Stimulated activated CD8-positive, alpha-beta memory T cell treated with anti-CD3 and anti-CD28 coated beads, Interleukin-15, amount 100 ng/mL, for 1 hour (primary cell): ENCODE results near the gene RAB39B.
"Not testable (repeated sequence)": the region's sequence is repeated elsewhere in the genome, so short reads cannot be mapped to it uniquely, and the experiment has no call there.

Experiments
- DNase-seq: peaks from one replicate; pipeline ENCODE4 v3.0.0-alpha.2; 2020; ENCODE audit warnings: low read depth

RAB39B gene, protein sequence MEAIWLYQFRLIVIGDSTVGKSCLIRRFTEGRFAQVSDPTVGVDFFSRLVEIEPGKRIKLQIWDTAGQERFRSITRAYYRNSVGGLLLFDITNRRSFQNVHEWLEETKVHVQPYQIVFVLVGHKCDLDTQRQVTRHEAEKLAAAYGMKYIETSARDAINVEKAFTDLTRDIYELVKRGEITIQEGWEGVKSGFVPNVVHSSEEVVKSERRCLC

GRCh38 chrX:155263854-155264628 is at the start of gene RAB39B:
Gene RAB39B, minus strand, starts transcription at chrX:155264491. Its CDS starts 203 bp downstream, at chrX:155264288.
- DNase-seq = peak; percentile 42

DNA sequence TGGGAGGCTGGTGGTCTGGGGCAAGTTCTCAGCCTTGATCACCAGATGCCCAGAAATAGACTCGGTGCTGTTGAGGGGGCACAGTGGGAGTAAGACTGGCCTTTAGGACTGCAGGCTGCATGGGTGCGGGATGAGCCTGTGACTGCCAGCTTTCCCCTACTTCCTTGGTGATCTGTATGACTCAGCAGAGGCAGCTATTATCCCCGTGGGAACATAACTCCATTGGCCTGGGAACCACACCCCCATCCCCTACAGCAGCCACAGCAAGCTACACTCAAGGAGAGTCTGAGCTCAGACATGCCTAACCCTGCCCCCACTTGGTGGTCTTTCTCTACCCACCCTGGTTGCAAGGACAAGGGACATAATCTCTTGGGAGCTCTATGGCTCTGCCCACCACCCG is 49.5 kb upstream of the RAB39B start:
- DNase-seq = no peak

DNA sequence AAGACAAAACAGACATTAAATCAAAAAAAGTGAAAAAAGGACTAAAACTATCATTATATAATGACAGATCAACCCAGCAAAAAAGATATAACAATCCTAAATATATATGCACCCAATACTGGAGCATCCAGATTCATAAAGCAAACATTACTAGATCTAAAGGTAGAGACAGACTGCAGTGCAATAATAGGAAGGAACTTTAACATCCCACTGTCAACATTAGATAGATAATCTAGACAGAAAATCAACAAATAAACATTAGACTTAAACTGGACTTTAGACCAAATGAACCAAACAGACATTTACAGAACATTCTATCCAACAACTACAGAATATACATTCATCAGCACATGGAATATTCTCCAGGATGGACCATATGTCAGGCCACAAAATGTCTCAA is 29.5 kb upstream of the RAB39B start:
- DNase-seq = no peak

DNA sequence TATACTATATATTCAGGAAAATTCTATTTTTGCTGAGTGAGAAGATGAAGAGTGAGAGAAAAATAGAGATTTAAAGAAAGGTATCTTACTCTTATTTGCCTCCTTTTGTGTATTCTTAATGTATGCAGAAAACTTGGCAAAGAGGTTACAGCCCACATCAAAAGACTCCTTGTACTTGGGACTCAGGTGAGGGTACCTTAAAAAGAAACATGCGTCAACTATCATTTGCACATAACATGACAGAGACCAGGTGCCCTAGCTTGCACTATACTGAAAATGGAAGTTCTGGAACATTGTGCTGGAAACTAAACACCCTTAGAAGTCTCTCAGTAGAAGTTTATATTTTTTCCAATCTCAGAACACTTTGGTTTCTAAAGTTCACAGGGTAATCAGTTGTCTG is 15.6 kb upstream of the RAB39B start:
- DNase-seq = no peak

GRCh38 chrX:155270969-155271368 is 6.7 kb upstream of the RAB39B start:
- DNase-seq = no peak

DNA sequence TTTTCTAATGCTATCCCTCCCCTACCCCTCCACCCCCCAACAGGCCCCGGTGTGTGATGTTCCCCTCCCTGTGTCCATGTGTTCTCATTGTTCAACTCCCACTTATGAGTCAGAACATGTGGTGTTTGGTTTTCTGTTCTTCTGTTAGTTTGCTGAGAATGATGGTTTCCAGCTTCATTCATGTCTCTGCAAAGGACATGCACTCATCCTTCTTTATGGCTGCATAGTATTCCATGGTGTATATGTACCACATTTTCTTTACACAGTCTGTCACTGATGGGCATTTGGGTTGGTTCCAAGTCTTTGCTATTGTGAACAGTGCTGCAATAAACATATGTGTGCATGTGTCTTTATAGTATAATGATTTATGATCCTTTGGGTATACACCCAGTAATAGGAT is 3.7 kb upstream of the RAB39B start:
- not testable (repeated sequence) for DNase-seq

DNA sequence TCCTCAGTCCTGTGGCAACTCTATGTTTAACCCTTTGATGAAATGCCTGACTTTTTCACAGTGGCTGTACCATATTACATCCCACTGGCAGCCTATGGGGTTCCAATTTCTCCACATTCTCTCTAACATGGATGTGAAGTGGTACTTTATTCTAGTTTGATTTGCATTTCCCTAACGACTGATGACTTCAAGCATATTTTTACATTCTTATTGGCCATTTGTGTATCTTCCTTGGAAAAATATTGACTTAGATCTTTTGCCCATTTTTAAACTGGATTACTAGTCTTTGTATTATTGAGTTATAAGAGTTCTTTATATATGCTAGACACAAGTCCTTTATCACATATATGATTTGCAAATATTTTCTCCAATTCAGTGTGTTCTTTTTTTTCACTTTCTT is 2.1 kb upstream of the RAB39B start:
- no peak for DNase-seq

GRCh38 chrX:155262970-155263754 is 1.1 kb downstream of the RAB39B start:
- no peak for DNase-seq

DNA sequence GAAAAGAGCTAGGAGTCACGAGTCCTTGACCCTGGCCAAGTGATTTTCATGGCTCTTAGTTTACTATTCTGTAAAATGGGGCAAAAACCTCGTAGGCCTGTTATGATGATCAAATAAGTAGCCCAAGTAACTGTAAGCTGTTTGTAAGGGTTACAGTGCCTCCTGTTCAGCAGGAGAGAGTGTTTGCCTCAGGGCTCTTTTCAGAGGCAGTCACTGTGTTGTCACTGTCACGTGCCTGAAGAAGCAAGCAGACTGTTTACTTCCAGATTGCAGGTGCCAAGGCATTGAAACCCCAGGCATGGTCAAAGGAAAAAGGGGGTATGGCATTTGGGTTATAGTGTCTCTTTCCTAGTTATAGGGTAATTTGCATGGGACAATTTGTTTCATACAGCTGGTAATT is 4.5 kb downstream of the RAB39B start:
- no peak for DNase-seq

DNA sequence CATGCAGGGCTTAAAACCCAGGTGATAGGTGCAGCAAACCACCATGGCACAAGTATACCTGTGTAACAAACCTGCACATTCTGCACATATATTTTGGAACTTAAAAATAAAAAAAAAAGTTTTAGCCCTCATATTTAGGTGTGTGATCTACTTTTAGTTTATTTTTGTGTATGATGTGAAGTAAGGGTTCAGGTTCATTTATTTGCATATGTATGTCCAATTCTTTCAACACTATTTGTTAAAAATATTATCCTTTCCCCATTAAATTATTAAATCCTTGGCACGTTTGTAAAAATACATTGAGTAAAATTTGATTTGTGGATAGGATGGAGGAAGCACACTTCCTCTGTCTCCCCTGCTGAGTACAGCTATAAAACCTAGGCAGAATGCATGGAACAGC is 12.9 kb downstream of the RAB39B start:
- DNase-seq = no peak

DNA sequence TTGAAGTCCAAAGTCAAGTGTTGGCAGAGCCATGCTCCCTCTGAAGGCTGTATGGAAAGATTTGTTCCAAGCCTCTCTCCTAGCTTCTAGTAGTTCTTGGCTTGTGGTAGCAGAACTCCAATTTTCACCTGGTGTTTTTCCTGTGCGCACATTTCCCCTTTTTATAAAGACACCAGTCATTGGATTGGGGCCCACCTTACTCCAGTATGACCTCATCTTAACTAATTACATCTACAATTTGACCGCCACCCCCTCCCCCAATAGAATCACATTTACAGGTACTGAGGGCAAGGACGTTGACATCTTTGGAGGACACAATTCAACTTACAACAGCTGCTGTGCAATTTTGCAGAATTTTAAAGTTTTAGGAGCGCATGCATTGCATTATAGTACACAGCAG is 16.8 kb downstream of the RAB39B start:
- no peak for DNase-seq

DNA sequence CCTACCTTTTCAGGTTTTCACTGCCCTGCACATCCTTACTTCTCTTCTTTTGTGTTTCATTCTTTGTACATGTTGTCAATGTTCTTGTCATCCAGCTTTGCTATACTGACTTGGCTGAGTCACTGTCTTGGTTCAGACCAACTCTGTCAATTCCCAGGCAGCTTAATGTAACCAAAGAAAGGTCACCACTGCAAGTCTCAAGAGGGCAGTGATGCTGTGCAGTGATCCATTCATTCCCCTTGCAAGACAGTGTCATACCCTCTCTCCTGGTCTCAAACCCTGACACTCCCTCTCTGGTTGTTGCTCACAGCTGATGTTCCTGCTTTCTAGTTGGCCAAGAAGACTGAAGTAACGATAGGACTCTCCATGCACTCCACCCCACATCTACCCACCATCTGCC is 17.5 kb downstream of the RAB39B start:
- DNase-seq = no peak

- no peak for DNase-seq
Observed at GRCh38 chrX:155242300-155242699, 22.0 kb downstream of the RAB39B start.

DNA sequence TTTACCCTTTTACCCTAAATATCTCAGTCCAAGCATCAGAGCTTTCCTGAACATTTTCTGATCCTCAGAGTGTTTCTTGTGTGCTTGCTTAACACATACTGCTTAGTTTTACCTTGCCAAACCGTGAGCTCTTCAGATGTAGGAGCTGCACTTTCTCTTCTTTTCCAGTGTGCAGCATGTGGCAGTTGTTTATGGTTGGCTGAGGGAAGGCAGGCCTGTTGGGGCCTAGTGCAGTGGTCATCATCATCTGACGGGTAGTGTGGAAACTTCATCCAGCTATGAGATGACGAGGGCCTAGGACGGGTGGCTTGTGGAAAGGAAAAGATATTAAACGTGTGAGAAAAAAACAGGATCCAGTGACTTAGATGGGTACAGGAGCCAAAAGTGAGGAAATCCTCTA is 26.6 kb downstream of the RAB39B start:
- no peak for DNase-seq

- DNase-seq = no peak
Observed at GRCh38 chrX:155235891-155236290, 28.4 kb downstream of the RAB39B start.

DNA sequence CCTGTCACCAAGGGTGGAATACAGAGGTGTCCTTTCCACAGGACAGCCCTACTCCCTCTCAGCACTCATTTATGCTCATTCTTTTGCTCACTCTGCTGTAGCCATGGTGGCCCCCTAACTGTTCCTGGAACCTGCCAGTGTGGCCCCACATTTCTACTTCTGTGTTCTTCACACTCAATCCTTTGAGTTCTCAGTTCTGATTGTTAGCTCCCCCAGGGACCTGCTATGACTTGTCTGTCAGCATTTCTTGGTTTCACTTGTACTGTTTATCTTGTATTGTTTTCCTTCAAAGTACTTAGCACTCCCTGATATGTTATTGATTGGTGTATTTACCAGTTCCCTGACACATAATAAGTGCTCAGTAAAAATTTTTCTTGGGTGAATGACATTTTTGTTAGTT is 33.1 kb downstream of the RAB39B start:
- no peak for DNase-seq

DNA sequence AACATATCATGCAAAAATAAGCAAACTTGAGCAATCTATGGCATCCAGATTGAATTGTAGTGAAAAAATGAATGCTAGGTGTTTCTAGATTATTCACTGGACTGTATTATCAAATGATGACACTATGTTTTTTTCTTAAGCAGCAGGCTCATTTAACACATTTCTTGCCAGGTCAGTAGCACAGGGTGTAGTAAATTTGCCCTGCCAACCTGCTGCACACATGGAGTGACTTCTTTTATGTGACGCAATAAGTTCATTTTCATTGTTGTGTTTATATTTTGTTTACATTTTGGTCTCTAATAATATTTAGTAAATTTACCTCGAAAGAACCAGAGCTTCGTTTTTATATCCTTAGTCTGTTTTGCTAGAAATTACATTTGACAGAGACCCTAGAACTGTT is 38.5 kb downstream of the RAB39B start:
- no peak for DNase-seq

- DNase-seq = not testable (repeated sequence)
Observed at GRCh38 chrX:155223746-155224145, 40.5 kb downstream of the RAB39B start.

DNA sequence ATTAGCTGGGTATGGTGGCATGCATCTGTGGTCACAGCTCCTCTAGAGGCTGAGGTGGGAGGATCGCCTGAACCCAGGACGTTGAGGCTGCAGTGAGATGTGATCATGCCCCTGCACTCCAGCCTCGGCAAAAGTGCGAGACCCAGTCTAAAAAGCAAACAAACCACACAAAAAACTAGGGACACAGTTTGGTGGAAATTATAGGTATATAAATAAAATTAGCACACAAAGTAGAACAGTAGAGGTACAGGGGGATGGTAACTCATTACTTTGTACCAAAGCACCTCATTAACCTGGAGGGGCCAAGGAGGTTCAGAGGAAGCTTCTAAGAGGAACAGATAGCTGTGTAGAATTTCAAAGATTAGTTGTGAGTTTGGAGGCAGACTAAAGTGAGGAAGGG is 42.9 kb downstream of the RAB39B start:
- no peak for DNase-seq

DNA sequence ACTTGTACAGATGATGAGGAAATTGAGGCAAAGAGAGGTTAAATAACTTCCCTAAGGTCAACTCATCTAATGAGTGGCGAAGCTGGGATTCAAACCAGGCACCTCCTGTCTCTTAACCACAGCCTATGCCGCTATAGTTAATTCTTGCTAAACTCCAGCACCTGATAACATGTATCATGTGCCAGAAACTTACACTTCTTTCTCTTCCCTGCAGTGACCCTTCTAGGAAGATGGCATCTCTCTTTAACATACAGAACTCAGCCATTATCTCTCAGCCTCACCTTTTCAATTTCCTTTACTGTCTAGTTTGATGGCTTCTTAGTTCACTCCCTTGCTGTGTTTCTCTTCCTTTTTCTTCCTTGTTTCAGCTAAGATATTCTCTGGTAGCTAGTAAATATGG is 45.5 kb downstream of the RAB39B start:
- DNase-seq = no peak

GRCh38 chrX:155216940-155217440 is 47.3 kb downstream of the RAB39B start:
- no peak for DNase-seq

DNA sequence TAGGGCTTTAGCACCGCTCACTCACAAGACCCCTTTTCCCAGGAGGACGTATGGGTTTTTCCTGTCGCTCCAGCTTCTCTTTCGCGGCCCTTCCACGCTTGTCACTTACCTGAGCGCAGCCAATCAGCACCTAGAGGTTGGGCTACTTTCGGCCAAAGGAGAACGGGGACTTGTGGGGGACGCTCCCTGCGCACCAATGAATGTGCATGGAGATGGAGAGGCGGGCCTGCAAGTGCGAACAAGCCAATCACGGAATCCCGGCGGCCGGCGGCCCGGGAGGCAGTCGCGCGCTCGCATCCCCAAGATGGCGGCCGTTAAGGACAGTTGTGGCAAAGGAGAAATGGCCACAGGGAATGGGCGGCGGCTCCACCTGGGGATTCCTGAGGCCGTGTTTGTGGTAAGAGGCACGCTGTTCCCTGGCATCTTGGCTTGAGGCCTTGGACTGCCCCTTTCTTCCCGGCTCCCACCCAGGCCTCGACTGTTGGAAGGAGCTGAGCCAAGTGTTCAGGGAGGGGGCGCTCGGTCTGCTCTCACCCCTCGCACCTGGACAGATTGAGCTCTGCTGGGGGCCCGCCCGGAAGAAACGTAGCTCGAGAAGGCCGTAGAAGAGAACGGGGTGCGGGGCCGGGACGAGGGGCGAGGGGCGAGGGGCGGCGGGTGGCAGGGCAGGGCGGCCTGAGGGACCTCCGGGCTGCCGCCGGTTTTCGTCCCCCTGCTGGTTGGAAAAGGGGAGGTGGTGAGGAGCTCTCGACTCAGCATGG is 47.9 kb downstream of the RAB39B start, which contains the start of gene VBP1:
VBP1 (plus strand) TSS at position 282 of the 761 bp plus-strand sequence; CDS start at position 305, 23 bp downstream.
- DNase-seq = peak; percentile 62
